HL-60/S4 (cell line): ENCODE data around the gene CD47.

Experiments used
- in situ Hi-C: fragments of 300-500 bp; cut with MboI; formaldehyde crosslinking; loops from 2 replicates; pipeline ENCODE4 v1.14.3; 2022; ENCODE audit warnings: low sequenced_read_pairs

Gene CD47

GRCh38 chr3:108093021-108093420 is 2.2 kb upstream of the CD47 start:
- in situ Hi-C loops = no loop called here

- in situ Hi-C loops = no loop called here
Observed at GRCh38 chr3:108092501-108092900, 1.7 kb upstream of the CD47 start.

GRCh38 chr3:108091498-108092250 is 843 bp upstream of the CD47 start:
- in situ Hi-C loops = no loop called here

GRCh38 chr3:108090049-108090700 is 656 bp downstream of the CD47 start:
- in situ Hi-C loops = no loop called here

GRCh38 chr3:108089579-108089978 is 1.3 kb downstream of the CD47 start:
- in situ Hi-C loops = no loop called here

- in situ Hi-C loops = no loop called here
Observed at GRCh38 chr3:108088697-108089096, 2.1 kb downstream of the CD47 start.

GRCh38 chr3:108088146-108088545 is 2.7 kb downstream of the CD47 start:
- in situ Hi-C loops = no loop called here

- in situ Hi-C loops = no loop called here
Observed at GRCh38 chr3:108086653-108087052, 4.2 kb downstream of the CD47 start.

- in situ Hi-C loops = no loop called here
Observed at GRCh38 chr3:108085810-108086350, 5.0 kb downstream of the CD47 start.

- in situ Hi-C loops = no loop called here
Observed at GRCh38 chr3:108085370-108085769, 5.5 kb downstream of the CD47 start.

- in situ Hi-C loops = no loop called here
Observed at GRCh38 chr3:108079877-108080276, 11.0 kb downstream of the CD47 start.

- in situ Hi-C loops = no loop called here
Observed at GRCh38 chr3:108079043-108079442, 11.8 kb downstream of the CD47 start.

GRCh38 chr3:108076564-108076963 is 14.3 kb downstream of the CD47 start:
- in situ Hi-C loops = no loop called here

- in situ Hi-C loops = no loop called here
Observed at GRCh38 chr3:108073764-108074431, 16.9 kb downstream of the CD47 start.

- in situ Hi-C loops = no loop called here
Observed at GRCh38 chr3:108071368-108071767, 19.5 kb downstream of the CD47 start.

GRCh38 chr3:108070356-108070755 is 20.5 kb downstream of the CD47 start:
- in situ Hi-C loops = no loop called here

GRCh38 chr3:108067768-108068167 is 23.1 kb downstream of the CD47 start:
- in situ Hi-C loops = no loop called here

- in situ Hi-C loops = no loop called here
Observed at GRCh38 chr3:108065096-108065495, 25.7 kb downstream of the CD47 start.

GRCh38 chr3:108064293-108064887 is 26.4 kb downstream of the CD47 start:
- in situ Hi-C loops = no loop called here

- in situ Hi-C loops = no loop called here
Observed at GRCh38 chr3:108062051-108062450, 28.8 kb downstream of the CD47 start.

- in situ Hi-C loops = no loop called here
Observed at GRCh38 chr3:108060331-108060730, 30.5 kb downstream of the CD47 start.
